Stimulated activated CD4-positive, alpha-beta T cell treated with anti-CD3 and anti-CD28 coated beads, Interleukin-1b, Interleukin-23, amount 100 ng/mL, for 24 hours (primary cell): ENCODE measurements around the gene PHYHIPL.

Source experiments
- DNase-seq, 4 experiments: peaks; one replicate each; pipeline ENCODE4 v3.0.0-alpha.2; 2020; ENCODE audit warnings: low read depth in 4 of 4, low spot score in 1 of 4

Gene PHYHIPL

GRCh38 chr10:59252491-59252890 is 76.0 kb downstream of the PHYHIPL start:
- DNase-seq, result no peak

- no peak for DNase-seq
These were observed 79.0 kb downstream of the PHYHIPL start for GRCh38 chr10:59255463-59255862.

- no peak for DNase-seq
These were observed 80.8 kb downstream of the PHYHIPL start for GRCh38 chr10:59257224-59257623.

- no peak for DNase-seq
These were observed 82.4 kb downstream of the PHYHIPL start for GRCh38 chr10:59258890-59259289.

- DNase-seq, result no peak
These were observed 88.7 kb downstream of the PHYHIPL start for GRCh38 chr10:59265141-59265540.

- DNase-seq, result no peak
These were observed 89.9 kb downstream of the PHYHIPL start for GRCh38 chr10:59266321-59266720.

GRCh38 chr10:59268460-59268859 is 92.0 kb downstream of the PHYHIPL start:
- no peak for DNase-seq

GRCh38 chr10:59269651-59270050 is 93.2 kb downstream of the PHYHIPL start:
- DNase-seq, result no peak

GRCh38 chr10:59270492-59270891 is 94.0 kb downstream of the PHYHIPL start:
- DNase-seq, result no peak

GRCh38 chr10:59271160-59271559 is 94.7 kb downstream of the PHYHIPL start:
- DNase-seq, result no peak

- DNase-seq, result no peak
These were observed 95.6 kb downstream of the PHYHIPL start for GRCh38 chr10:59272061-59272460.

GRCh38 chr10:59273445-59273844 is 97.0 kb downstream of the PHYHIPL start:
- DNase-seq, result no peak

GRCh38 chr10:59276133-59276532 is 99.7 kb downstream of the PHYHIPL start:
- no peak for DNase-seq

GRCh38 chr10:59276919-59277318 is 100.5 kb downstream of the PHYHIPL start:
- DNase-seq, result no peak

- DNase-seq, result no peak
These were observed 103.0 kb downstream of the PHYHIPL start for GRCh38 chr10:59279476-59279875.

- DNase-seq, result no peak
These were observed 103.6 kb downstream of the PHYHIPL start for GRCh38 chr10:59279991-59280505.

- no peak for DNase-seq
These were observed 105.4 kb downstream of the PHYHIPL start for GRCh38 chr10:59281861-59282260.

GRCh38 chr10:59283456-59284091 is 107.1 kb downstream of the PHYHIPL start:
- no peak for DNase-seq

GRCh38 chr10:59284118-59284975 is 107.9 kb downstream of the PHYHIPL start:
- DNase-seq, result no peak

- DNase-seq, result no peak
These were observed 108.6 kb downstream of the PHYHIPL start for GRCh38 chr10:59285073-59285472.

- DNase-seq, result no peak
These were observed 109.4 kb downstream of the PHYHIPL start for GRCh38 chr10:59285848-59286247.

- DNase-seq, result no peak
These were observed 111.3 kb downstream of the PHYHIPL start for GRCh38 chr10:59287587-59288255.
